Fibroblast of the aortic adventitia (primary cell): ENCODE measurements around the gene RASGRF2. TPM values are rescaled to one million over a fixed set of nuclear protein-coding genes. Genes with fewer than 3 reads are reported as not detected.

Source experiments
- DNase-seq: peaks from one replicate; pipeline ENCODE4 v3.0.0-alpha.2; 2010; ENCODE audit warnings: low read depth
- H3K4me3 ChIP-seq: 2 replicates; pipeline ENCODE4 v1.5.1; 2011; ENCODE audit warnings: low read depth, mild to moderate bottlenecking, control low read depth, low read length, moderate library complexity
- CTCF ChIP-seq: IDR thresholded peaks from 2 replicates; pipeline ENCODE4 v1.5.1; 2011; ENCODE audit warnings: mild to moderate bottlenecking, low read length, control low read depth, inconsistent platforms; ENCODE audit not compliant: insufficient read depth
- total RNA-seq: library from RNA; depleted of rRNA; stranded (reverse); fragments of >200 nt; gene quantifications from 2 replicates; pipeline ENCODE4 v1.2.3, GENCODE V29; 2012; ENCODE audit warnings: low replicate concordance

RASGRF2 gene
- total RNA-seq, 1 donor, result 3.3 TPM

GRCh38 chr5:81203729-81204128 lies 243.6 kb downstream of the RASGRF2 start:
- TF ChIP-seq CTCF, result no peak
- H3K4me3 ChIP-seq, result no peak overlapping the region
- no peak for DNase-seq

DNA sequence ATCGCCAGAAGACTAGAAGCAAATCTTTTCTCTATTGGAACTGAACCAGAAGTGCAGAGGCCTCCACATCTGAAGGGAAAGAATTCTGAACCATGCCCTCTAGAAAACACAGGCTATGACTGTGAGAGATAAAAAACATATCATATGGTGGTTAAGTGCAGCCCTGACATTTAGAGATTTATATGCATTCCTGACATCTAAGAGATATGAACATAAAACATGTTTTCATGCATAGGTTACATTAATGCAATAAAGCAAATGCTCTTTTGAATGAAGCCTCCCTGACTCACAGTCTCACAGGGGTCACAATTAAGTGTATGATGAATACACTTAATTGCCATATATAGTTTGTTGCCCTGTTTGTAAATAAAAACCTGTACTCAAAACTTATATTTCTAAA lies 244.0 kb downstream of the RASGRF2 start:
- H3K4me3 ChIP-seq, result no peak overlapping the region
- TF ChIP-seq CTCF, result no peak
- no peak for DNase-seq

GRCh38 chr5:81205058-81205457 lies 244.9 kb downstream of the RASGRF2 start:
- no peak overlapping the region for H3K4me3 ChIP-seq
- no peak for TF ChIP-seq CTCF
- no peak for DNase-seq

DNA sequence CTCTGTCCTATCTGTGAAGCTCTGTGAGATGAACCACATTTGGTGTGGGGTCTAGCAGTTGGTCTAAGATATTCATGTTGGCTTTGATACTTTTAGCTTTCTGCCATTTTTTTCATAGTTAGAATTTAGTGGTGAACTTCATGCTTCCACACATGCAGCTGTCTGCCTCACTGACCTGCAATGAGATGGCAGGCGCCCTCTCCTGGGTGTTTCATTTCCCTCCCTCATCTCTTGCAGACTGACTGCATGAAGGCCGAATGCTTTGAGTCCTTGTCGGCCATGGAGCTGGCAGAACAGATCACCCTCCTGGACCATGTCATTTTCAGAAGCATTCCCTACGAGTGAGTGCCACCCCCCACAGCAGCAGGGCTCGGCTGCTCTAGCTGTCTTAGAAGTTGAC lies 246.8 kb downstream of the RASGRF2 start:
- no peak overlapping the region for H3K4me3 ChIP-seq
- TF ChIP-seq CTCF, result peak; percentile 33
- peak; percentile 10 for DNase-seq

- no peak for DNase-seq
- no peak for TF ChIP-seq CTCF
- no peak overlapping the region for H3K4me3 ChIP-seq
Observed at GRCh38 chr5:81208904-81209303, 248.7 kb downstream of the RASGRF2 start.

- no peak overlapping the region for H3K4me3 ChIP-seq
- no peak for DNase-seq
- no peak for TF ChIP-seq CTCF
Observed at GRCh38 chr5:81209386-81209785, 249.2 kb downstream of the RASGRF2 start.

DNA sequence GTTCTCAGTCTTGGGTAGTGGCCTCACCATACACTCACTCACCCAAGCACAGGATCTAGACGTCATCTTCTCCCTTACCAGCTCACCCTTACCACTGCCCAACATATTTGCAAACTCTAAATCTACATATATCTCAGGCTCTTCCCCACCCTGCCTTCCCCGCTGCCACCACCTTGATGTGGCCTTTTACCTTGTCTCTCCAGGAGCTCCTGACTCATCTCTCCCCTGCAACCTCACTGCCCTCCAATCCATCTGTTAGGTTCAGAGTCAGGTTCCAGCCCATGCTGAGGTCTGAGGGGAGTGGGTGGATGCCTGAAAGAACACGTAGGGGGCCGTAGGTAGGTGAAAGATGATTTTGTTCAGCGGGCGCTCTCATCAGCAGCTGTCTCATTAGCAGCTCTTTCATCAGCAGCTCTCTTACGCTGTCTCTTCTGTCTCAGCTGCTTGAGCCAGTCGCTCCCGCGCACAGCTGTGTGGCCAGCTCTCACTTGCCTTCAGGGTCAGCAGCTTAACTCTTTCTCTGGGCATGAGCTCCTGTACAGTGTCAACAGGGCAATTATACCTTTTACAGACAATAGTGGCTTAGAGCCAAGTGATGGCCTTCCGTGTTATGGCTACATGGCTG lies 249.8 kb downstream of the RASGRF2 start:
- no peak for TF ChIP-seq CTCF
- no peak overlapping the region for H3K4me3 ChIP-seq
- no peak for DNase-seq
